ENCODE measurements around the gene ACP5.

DNA sequence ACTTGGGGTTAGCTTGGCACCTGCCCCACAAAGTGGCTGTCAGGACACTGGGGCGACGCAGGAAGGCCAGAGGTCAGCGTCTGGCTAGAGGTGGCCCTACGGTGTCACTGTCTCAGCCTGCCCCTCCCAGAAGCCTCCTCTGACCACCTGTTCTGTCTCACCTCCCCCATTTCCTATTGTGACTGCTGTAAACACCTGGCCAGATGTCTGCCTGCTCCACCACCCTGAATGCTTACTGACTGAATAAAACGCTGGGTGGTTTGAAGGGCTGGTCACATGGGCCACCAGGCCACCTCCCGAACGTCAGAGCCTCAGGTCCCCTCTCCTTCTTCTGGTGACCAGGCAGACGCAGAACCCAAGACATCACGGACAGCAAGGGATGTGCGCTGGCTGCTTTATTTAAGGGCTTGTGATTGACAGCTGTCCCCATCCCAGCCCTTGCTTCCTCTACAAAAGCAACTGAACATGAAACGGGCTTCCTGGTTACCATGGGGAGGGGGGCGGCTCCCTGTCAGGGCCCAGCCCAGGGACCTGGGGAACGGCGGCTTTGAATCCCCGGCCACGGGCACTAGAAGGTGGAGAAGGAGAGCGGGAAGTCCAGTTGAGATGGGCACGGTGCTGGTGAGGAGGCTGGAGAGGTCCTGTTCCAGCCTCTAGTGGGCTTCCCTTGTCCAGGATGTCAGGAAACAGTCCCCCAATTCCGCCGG lies 24.6 kb downstream of the ACP5 start:
- TF ChIP-seq TCF7L2 (IDR thresholded peaks at IDR 0.05; ENCODE audit: low read depth, low read length) (no peak), POLR2AphosphoS5 (IDR thresholded peaks at IDR 0.05; ENCODE audit: low read depth, low read length) (no peak)
- TF ChIP-seq, protein P1, sequence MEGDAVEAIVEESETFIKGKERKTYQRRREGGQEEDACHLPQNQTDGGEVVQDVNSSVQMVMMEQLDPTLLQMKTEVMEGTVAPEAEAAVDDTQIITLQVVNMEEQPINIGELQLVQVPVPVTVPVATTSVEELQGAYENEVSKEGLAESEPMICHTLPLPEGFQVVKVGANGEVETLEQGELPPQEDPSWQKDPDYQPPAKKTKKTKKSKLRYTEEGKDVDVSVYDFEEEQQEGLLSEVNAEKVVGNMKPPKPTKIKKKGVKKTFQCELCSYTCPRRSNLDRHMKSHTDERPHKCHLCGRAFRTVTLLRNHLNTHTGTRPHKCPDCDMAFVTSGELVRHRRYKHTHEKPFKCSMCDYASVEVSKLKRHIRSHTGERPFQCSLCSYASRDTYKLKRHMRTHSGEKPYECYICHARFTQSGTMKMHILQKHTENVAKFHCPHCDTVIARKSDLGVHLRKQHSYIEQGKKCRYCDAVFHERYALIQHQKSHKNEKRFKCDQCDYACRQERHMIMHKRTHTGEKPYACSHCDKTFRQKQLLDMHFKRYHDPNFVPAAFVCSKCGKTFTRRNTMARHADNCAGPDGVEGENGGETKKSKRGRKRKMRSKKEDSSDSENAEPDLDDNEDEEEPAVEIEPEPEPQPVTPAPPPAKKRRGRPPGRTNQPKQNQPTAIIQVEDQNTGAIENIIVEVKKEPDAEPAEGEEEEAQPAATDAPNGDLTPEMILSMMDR (IDR thresholded peaks at IDR 0.05): no peak

All from Panc1 (cell line).